Osteocyte (in vitro differentiated cells): ENCODE results near the gene ANKS3. TPM values are rescaled to one million over a fixed set of nuclear protein-coding genes. Genes with fewer than 3 reads are reported as not detected.

Experiments
- DNase-seq: peaks from one replicate; pipeline ENCODE4 v3.0.0; 2021; ENCODE audit warnings: mixed read lengths; ENCODE audit not compliant: unreplicated experiment; ENCODE audit errors: extremely low spot score
- H3K27ac Mint-ChIP-seq: one replicate; pipeline ENCODE4 v1.8.0; 2021; ENCODE audit warnings: mild to moderate bottlenecking, mixed read lengths; ENCODE audit not compliant: unreplicated experiment
- H3K27me3 Mint-ChIP-seq: one replicate; pipeline ENCODE4 v1.8.0; 2021; ENCODE audit warnings: mixed read lengths; ENCODE audit not compliant: unreplicated experiment
- H3K36me3 Mint-ChIP-seq: one replicate; pipeline ENCODE4 v1.8.0; 2021; ENCODE audit warnings: mixed read lengths; ENCODE audit not compliant: unreplicated experiment
- H3K4me1 Mint-ChIP-seq: one replicate; pipeline ENCODE4 v1.8.0; 2021; ENCODE audit warnings: mixed read lengths; ENCODE audit not compliant: unreplicated experiment
- H3K4me3 Mint-ChIP-seq: one replicate; pipeline ENCODE4 v1.8.0; 2021; ENCODE audit warnings: mild to moderate bottlenecking, moderate library complexity, mixed read lengths; ENCODE audit not compliant: unreplicated experiment
- H3K9me3 Mint-ChIP-seq: one replicate; pipeline ENCODE4 v1.8.0; 2021; ENCODE audit warnings: mixed read lengths; ENCODE audit not compliant: unreplicated experiment
- total RNA-seq: library from RNA; stranded (reverse); gene quantifications from 2 replicates; pipeline ENCODE4 v1.2.1, GENCODE V29; 2021
- TF ChIP-seq, protein P1 (sequence below): fragments of 200-600 bp; sonication (generic); IDR thresholded peaks from 2 replicates; pipeline ENCODE4 v1.5.0; 2021; ENCODE audit warnings: antibody characterized with exemption, mild to moderate bottlenecking, moderate library complexity

The ANKS3 gene
- total RNA-seq, 1 donor from 2014 or later = 30.0 TPM

DNA sequence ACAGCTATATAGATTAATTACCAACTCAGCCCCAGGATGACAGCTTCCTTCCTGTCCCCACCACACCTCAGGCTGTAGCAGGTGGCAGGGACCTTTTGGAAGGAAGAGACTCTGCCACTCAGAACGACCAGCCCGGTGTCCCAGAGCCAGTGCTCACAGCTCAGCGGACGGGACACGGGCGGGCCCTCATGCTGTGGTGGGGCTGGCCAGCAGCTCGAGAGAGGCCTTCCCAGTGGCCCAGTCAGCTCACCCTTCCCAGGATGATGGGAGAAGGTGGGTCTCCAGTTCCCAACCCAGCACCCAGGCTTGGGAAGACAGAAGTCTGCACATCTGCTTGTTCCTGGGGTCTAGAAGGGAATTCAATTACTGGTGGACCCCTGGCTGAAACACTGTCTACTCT lies 30.2 kb downstream of the ANKS3 start:
- H3K27me3 Mint-ChIP-seq = no peaks in the 10 kb centered on the region
- no peak overlapping the region for H3K27ac Mint-ChIP-seq
- H3K4me3 Mint-ChIP-seq = no peak overlapping the region
- peaks cover 34% of the 10 kb centered on the region for H3K36me3 Mint-ChIP-seq
- DNase-seq = no peak
- no peaks in the 10 kb centered on the region for H3K9me3 Mint-ChIP-seq
- TF ChIP-seq, protein P1, sequence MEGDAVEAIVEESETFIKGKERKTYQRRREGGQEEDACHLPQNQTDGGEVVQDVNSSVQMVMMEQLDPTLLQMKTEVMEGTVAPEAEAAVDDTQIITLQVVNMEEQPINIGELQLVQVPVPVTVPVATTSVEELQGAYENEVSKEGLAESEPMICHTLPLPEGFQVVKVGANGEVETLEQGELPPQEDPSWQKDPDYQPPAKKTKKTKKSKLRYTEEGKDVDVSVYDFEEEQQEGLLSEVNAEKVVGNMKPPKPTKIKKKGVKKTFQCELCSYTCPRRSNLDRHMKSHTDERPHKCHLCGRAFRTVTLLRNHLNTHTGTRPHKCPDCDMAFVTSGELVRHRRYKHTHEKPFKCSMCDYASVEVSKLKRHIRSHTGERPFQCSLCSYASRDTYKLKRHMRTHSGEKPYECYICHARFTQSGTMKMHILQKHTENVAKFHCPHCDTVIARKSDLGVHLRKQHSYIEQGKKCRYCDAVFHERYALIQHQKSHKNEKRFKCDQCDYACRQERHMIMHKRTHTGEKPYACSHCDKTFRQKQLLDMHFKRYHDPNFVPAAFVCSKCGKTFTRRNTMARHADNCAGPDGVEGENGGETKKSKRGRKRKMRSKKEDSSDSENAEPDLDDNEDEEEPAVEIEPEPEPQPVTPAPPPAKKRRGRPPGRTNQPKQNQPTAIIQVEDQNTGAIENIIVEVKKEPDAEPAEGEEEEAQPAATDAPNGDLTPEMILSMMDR = no peak
- no peaks in the 10 kb centered on the region for H3K4me1 Mint-ChIP-seq

DNA sequence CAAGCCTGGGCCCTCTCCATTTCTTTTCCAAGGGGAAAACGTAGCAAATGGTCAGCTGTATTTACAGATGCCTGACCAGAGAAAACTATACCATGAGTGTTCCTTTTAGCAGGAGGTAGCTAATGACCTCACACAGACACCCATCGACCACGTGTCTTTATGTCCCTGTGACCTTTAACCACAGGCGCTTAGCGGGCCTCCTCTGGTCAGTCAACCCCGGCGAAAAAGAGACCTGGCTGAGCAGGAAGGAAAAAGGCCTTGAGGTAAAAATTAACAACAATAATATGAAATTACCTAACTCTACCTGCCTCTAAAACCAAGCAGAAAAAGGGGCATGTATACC lies 31.6 kb downstream of the ANKS3 start:
- H3K36me3 Mint-ChIP-seq = peaks cover 32% of the 10 kb centered on the region
- no peaks in the 10 kb centered on the region for H3K9me3 Mint-ChIP-seq
- TF ChIP-seq, protein P1 = no peak
- H3K4me3 Mint-ChIP-seq = no peak overlapping the region
- no peaks in the 10 kb centered on the region for H3K4me1 Mint-ChIP-seq
- H3K27me3 Mint-ChIP-seq = no peaks in the 10 kb centered on the region
- DNase-seq = no peak
- H3K27ac Mint-ChIP-seq = no peak overlapping the region

DNA sequence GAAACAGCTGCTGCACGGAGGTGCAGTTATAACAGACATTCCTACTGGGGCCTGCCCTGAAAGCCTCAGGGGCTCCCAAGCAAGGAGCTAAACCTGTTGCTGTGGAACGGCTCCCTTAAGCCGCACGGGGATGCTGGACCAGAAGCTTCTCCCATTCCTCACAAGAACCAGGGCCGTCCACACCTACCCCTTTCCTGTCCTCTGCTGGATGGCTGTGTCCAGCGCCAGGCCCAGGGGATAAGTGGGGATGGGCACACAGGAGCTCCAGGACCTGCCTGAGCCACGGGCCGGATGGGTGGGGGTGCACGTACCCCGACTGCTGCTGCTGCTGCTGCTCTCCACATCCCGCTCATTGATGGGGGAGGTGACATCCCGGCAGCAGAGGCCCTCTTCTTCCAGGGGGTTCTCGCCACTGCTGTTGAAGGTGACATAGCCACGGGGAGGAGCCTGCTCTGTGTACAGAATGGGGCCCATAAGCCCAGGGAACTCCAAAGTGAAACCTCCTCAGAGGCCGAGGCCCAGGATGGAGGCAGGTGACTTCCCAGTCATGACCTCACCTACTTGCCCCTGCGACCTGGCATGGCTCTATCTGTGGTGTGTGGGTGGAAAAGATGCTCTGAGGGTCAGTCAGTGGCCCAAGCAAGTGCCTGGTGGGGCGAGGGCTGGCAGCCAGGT lies 32.1 kb downstream of the ANKS3 start:
- H3K4me3 Mint-ChIP-seq = no peak overlapping the region
- TF ChIP-seq, protein P1 = no peak
- H3K36me3 Mint-ChIP-seq = peaks cover 30% of the 10 kb centered on the region
- no peaks in the 10 kb centered on the region for H3K4me1 Mint-ChIP-seq
- H3K27ac Mint-ChIP-seq = no peak overlapping the region
- no peaks in the 10 kb centered on the region for H3K9me3 Mint-ChIP-seq
- DNase-seq = no peak
- no peaks in the 10 kb centered on the region for H3K27me3 Mint-ChIP-seq

DNA sequence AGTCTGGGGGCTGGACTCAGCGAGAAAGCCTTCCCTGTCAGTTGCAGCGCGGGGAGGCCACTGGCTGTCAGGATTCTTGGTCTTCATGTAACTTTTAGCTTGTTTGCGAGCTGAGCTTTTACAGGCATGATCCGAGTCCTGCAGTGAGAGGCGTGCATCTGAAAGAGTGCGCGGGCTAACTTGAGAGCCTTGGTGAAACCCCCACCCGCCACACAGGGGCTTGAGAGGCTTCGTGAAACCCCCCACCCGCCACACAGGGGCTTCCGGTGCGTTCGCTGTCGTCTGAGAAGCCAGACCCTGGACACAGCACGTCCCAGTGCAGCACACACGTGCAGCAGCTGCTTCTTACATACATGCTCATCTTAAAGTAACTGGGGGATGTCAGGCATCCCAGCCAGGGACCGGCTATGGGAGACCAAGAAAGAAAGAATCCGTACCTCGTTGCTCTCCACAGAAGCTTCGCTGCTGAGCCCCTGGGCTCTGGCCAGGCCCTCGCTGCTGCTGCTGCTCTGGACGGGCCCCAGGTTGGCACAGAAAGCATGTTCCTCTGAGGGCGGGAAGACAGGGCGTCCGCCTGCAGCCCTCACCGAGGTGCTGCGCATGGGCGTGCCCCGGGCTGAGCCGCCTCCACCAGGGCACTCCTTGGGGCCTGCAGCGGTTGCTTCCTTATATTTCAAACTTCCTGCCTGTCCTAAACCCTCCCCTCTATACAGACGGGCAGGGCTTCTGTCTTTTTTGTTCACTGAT lies 32.9 kb downstream of the ANKS3 start:
- no peak for DNase-seq
- Mint-ChIP-seq H3K36me3 (peaks cover 26% of the 10 kb centered on the region), H3K9me3 (no peaks in the 10 kb centered on the region), H3K27ac (no peak overlapping the region), H3K4me3 (no peak overlapping the region), H3K27me3 (no peaks in the 10 kb centered on the region), H3K4me1 (no peaks in the 10 kb centered on the region)
- TF ChIP-seq, protein P1 = no peak

DNA sequence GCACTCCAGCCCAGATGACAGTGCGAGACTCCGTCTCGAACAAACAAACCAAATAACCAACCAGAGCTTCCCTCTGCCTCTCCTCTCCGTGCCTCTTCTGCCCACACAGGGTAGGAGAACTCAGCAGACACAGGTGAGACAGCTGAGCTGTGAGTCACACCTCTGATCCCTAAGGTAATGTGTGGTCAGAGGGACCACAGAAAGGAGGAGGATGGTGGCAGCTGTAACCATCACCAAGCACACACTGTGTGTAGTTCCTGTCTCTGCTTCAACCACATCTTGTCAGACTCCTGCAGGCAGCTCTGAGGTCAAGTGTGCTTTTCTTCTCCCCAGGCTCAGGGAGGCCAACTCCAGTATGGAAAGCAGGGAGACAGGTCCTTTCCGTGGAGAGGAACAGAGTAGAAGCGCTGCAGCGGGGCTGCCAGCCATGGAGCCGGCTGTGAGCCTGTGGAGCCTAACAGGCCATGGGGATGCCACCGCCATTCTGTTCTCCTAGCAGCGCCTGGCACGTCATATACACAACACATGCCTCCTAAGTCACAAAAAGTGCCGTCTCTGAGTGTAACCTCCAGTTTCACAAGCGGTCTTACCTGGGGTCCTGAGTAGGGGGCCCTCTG lies 33.6 kb downstream of the ANKS3 start:
- Mint-ChIP-seq H3K4me3 (no peak overlapping the region), H3K27me3 (no peaks in the 10 kb centered on the region), H3K9me3 (no peaks in the 10 kb centered on the region), H3K36me3 (peaks cover 21% of the 10 kb centered on the region), H3K27ac (no peak overlapping the region), H3K4me1 (no peaks in the 10 kb centered on the region)
- TF ChIP-seq, protein P1 = no peak
- no peak for DNase-seq
